Dermis blood vessel endothelial cell (primary cell): ENCODE results near the gene TMEM200C. TPM values are rescaled to one million over a fixed set of nuclear protein-coding genes. Genes with fewer than 3 reads are reported as not detected.

ENCODE experiments used
- DNase-seq: peaks from one replicate; pipeline ENCODE4 v3.0.0; 2010
- total RNA-seq: library from RNA; depleted of rRNA; stranded (reverse); fragments of >200 nt; gene quantifications from 2 replicates; pipeline ENCODE4 v1.2.3, GENCODE V29; 2014

The TMEM200C gene
- total RNA-seq: not detected in 2 replicates

DNA sequence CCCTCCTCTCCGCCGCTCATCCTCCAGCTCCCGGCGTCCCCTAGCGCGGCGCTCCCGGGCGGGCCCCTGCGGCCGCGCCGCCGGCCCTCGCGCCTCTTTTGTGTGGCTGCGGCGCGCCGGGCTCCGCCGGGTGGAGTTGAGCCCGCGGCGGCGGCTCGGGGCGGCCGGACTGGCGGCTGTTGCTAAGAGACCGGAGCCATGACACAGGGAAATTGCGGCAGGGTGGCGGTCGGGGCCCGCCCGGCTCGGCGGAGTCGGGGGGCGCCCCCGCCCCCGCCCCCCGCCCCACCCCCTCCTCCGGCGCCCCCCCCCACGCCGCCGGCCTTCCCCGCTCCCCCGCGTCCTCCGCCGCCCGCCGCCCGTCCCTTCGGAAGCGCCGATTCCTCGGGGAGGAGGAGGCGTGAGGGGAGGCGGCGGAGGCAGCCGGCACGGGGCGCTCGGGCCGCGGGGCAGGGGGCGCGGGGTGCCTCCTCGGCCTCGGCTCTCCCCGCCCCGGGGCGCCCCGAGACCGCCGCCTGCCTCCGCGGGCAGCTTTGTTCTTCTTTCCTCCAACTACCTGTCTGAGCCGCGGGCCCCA lies at the start of gene TMEM200C:
Gene TMEM200C (minus strand): TSS at position 224 of the 577 bp plus-strand sequence. CDS start 3,459 bp downstream, outside the sequence.
- DNase-seq: no peak

DNA sequence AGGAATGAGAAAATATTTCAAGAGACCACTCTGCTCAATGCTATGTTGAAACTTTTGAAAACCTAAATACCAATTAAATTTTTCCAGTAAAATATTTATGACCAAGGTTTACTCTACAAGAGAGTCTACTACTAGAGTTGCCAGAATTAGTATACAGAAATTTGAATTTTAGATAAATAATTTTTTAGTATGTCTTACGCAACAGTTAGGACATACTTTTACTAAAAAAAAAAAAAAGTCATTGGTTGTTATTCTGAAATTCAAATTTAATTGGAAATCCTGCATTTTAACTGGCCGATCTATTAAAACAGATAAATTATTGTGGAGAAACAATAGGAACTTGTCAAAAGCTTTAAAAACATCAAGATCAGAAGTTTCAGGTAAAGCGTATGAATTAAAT lies 49.1 kb upstream of the TMEM200C start:
- no peak for DNase-seq

DNA sequence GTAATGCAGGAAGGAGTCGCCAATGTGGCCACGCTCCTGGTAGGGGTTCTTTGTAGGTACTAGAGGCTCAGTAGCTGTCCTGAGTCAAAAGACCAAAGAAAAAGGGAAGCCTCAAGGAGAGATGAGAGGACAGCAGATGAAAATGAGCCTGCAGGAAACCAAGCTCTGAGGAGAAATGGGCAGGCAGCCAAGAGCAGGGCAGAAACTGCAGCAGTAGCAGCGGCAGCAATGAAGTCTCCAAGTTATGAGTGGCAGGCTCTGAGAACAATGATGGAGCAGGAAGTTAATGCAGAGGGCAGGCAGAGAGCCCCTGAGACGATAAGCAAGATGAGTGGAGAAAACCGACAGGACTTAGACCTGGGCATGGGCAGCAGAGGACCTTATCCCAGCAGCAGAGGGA lies 48.2 kb upstream of the TMEM200C start:
- no peak for DNase-seq

DNA sequence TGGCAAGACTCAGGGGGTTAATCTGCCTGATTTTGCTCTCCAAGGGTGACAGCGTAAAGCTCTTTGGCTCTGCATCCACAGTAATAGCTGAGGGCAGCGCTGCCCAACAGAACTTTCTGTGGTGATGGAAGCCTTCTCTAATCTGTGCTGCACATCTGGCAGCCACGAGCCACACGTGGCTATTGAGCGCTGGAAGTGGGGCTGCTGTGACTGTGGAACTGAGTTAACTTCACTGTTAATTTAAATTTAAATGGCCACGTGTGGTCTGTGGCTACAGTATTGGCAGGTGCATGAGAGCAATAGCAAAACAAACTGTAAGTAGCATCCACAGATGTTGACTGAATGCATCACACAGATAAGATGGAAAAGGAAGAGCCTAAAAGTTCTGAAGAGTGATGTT lies 47.3 kb upstream of the TMEM200C start:
- DNase-seq: no peak

DNA sequence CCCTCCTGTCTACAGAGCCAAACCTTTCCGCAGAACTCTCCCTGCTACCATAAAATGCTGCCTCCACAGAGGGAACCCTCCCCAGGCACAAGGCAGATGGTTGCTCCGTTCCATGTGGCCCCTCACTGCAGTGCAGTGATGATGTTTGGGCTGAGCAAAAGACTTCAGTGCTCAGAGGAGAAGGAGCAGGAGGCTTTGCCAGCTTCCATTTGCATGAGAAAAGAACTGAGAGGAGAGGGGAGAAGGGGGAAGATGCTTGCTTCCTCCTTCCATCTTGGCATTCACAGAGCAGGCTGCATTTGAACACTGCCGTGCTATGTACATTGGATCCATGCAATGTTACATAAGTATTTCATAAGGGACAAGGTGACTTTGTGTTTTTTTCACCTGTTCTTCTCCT lies 46.6 kb upstream of the TMEM200C start:
- DNase-seq: no peak

GRCh38 chr18:5939801-5940667 lies 44.7 kb upstream of the TMEM200C start:
- DNase-seq: no peak

DNA sequence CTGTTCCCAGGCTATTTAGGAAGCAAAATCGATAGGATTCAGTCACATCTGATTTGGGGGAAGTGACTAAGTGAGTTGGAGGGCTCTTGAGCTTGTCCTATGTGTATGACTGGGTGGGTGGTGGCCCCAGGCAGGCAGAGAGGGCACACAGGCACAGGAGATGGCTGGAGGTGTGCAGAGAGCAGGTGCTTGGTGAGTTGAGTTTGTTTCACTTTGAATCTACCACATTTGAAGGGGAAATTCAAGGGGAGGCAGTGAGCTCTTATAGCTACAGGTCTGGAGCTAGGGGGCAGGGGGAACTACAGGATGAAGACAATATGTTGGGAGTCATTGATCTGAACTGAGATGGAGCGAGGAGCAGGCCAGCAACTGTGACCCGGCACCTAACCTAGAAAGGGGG lies 42.5 kb upstream of the TMEM200C start:
- DNase-seq: no peak

- no peak for DNase-seq
Observed at GRCh38 chr18:5937121-5937520, 41.8 kb upstream of the TMEM200C start.

DNA sequence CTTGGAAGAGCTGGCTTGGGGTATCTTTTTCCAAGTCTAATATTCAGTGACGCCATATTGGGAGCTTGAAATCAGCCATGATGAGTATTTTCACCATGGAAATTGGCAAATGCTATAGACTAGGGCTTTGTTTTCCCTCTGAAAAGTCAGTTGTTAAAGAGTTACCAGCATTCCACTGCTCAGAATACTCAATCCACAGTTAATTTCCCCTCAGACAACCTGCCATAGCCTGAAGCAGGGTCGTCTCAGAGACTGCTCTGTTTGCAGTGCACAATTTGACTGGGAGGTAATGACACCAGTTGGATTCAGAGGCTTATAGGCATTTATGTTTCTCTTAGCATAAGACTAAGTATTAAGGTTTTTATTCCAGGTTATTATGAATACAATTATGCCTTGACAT lies 35.5 kb upstream of the TMEM200C start:
- no peak for DNase-seq

- no peak for DNase-seq
Observed at GRCh38 chr18:5918205-5918858, 23.0 kb upstream of the TMEM200C start.

GRCh38 chr18:5914951-5915350 lies 19.6 kb upstream of the TMEM200C start:
- DNase-seq: no peak

DNA sequence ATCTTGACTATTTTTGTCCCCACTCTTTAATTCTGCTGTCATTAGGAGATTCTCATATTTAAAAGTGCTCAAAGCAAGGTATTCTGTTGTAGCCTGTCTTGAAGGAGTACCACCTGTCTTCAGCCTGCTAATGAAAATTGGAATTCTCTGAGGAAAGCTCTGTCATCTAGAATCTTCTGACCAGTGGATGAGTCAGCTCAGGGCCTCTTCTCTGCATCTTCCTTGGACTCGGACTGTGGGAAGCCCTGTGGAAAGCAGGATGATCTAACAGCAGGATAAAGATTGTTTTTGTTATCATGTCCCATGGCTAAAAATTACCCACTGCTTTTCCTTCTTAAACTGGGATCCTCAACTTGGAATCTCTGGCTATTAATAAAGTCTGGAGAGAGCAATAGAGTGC lies 18.7 kb upstream of the TMEM200C start:
- no peak for DNase-seq

- DNase-seq: no peak
Observed at GRCh38 chr18:5912566-5912965, 17.2 kb upstream of the TMEM200C start.

GRCh38 chr18:5909125-5909524 lies 13.8 kb upstream of the TMEM200C start:
- no peak for DNase-seq

DNA sequence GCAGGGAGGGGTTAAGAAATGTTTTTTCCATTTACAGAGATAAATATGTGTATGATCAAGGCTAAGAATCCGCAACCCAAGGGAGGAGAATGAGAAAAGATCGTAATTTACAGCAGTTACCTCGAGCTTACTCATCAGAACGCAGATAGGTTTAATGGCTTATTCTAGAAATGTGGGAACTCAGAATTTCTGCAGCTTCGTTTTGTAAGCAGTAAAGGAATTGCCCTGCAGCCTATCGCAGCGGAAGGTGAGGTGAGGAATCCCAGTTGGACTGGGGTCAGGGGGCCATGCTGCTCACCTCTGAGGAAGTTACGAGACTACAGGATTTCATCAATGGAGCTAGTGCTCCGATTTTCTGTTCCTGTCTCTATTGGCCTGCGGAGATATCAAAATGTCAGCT lies 8.1 kb upstream of the TMEM200C start:
- DNase-seq: no peak

DNA sequence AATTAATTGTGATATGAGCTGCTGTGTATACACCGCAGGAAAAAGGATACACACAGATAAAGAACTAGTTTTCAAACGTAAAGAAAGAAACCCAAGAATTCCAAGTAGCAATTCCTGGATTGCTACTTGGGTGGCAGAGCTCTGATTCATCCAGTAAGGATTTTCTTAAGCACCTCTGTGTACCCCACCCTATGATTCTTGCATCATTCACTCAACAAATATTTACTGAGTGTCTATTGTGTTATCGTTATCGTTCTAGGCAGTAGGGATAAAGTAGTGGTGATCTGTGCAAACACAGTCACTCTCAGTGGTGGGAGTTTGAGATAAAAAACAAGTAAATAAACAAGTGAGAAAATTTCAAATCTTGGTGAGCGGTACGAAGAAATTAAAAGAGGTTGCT lies 4.9 kb upstream of the TMEM200C start:
- DNase-seq: no peak

DNA sequence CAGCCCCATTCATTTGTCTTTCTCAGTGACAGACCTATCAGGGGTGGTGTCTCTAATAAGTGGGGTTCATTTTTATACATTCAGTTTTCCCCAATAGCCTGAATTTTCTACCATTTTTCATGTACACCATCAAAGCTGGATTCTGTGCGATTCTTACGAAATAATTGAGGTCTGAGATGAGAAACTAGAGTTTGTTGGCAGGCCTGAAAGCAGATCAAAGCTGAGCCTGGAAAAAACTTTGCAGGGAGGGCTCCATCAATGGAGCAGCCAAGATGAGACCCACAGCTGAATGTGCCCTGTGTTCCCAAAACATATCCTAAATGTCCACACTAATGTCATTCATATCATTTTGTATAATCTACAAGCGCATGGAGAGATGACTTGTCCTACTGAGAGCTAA lies 4.5 kb upstream of the TMEM200C start:
- no peak for DNase-seq

GRCh38 chr18:5895876-5896740 lies 786 bp upstream of the TMEM200C start:
- no peak for DNase-seq

GRCh38 chr18:5894611-5895298 lies 567 bp downstream of the TMEM200C start:
- DNase-seq: no peak

DNA sequence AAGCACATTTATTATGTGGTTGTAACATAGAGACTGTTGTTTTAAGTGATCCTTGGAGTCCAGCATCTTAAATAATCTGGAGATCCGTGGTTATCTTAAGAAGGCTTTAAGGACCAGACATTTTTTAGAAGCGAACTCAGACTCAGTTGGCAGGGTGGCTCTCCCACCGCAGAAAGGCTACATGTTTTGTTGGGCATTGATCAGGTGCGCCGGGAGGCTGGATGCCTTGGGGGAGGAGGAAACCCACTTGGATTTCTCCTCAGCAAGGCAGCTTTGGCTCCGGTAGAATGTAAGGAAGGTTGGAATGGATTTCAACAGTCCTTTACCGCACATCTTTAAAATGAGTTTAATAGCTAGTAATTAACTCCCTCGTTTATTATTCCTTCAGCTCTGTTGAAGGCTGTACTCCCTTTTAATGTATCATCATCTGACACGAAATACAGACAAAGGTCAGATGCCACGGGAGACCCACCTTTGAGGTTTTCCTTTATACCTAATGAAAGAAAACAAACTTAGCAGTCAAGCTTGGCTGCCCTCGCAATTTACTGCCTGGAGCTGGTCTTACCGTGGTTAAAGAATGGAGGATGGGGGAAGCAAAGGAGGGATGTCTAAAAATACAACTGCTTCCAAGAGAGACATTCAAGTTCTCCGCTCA lies 1.2 kb downstream of the TMEM200C start:
- no peak for DNase-seq

DNA sequence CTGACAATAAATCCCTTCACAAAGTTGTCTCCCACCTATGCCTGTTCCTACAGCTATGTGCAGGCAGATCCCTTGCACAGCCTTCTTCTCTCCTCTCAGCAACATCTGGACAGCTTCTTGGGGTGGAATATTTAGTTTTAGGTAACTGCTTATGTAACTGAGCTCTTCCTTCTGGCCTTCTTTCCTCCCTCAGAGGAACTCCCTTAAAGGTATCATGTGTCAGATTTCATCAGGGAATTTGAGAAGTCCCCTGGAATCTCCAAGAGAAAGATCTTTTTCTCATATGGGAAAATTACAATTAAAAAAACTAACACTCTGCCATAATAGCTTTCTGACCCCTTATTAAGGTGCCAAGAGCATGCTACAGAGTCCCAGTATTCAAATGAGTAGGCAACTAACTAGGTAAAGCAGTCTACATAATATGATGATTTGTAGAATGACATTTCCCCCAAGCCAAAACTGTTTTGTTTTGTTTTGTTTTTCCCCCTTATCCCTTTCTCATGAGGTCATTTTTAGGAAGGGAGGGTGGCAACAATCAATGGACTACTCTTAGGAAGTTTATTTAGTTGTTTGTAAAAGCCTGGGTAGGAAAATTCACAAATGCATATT lies 2.4 kb downstream of the TMEM200C start:
- no peak for DNase-seq
